ENCODE measurements around the gene AXIN2. TPM values are rescaled to one million over a fixed set of nuclear protein-coding genes. Genes with fewer than 3 reads are reported as not detected.

The AXIN2 gene
- total RNA-seq, 4 donors from 2014 or later = 3.7 to 6.2 (median 4.6) TPM

DNA sequence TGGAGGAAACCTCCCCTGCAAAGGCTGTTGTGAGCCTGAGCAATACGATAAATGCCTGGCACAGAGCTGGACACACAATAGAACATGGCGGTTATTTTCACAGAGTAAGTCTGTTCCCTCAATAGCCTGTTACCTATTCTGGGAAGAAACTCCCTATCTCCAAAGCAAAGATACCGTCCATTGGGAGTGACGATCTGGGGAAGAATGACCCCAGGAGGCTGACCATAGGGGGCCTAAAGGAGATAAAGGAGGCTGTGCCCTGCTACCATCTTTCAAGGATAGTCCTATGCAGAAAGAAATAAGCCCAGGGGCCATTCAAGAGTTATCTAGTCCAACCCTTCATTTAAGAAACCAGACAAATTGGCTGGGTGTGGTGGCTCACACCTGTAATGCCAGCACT, 4.1 kb upstream of the AXIN2 start:
- TF ChIP-seq, protein P1, sequence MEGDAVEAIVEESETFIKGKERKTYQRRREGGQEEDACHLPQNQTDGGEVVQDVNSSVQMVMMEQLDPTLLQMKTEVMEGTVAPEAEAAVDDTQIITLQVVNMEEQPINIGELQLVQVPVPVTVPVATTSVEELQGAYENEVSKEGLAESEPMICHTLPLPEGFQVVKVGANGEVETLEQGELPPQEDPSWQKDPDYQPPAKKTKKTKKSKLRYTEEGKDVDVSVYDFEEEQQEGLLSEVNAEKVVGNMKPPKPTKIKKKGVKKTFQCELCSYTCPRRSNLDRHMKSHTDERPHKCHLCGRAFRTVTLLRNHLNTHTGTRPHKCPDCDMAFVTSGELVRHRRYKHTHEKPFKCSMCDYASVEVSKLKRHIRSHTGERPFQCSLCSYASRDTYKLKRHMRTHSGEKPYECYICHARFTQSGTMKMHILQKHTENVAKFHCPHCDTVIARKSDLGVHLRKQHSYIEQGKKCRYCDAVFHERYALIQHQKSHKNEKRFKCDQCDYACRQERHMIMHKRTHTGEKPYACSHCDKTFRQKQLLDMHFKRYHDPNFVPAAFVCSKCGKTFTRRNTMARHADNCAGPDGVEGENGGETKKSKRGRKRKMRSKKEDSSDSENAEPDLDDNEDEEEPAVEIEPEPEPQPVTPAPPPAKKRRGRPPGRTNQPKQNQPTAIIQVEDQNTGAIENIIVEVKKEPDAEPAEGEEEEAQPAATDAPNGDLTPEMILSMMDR (IDR thresholded peaks at IDR 0.05; ENCODE audit: low read depth) = no peak

DNA sequence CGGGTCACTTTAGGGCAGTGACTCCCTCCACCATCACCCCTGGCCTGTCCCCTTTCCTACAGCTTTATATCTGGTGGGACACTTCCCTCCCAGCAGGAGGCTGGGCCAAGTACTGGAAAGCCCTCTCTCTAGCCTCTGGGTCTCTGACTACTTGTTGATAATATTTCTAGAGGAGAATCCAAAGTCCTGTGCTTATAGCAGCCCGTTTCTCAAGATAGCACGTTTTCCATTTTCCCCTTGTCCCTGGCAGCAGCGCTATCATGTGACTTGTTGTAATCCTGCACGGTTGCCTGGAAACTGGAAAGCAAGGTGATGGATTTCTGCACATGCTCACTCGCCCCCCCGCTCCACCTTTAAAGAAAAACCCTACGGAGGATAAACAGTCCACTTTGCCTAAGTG, 3.3 kb upstream of the AXIN2 start:
- TF ChIP-seq, protein P1 (IDR thresholded peaks at IDR 0.05; ENCODE audit: low read depth) = no peak

DNA sequence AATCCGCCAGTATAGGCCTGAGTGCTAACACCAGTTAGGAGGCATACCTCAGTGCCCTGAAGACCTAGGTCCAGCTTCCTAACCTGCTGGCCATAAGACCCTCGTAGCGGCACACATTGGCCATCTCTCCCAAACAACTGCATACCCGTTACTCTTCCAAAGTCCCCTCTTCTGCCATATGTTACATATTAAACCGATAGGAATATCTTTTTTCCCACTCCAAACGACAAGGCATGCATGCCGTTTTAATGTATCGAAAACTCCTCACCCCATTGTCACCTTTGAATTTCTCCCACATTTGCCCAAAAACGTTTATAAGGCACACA, 721 bp upstream of the AXIN2 start:
- TF ChIP-seq, protein P1 (IDR thresholded peaks at IDR 0.05; ENCODE audit: low read depth) = no peak

DNA sequence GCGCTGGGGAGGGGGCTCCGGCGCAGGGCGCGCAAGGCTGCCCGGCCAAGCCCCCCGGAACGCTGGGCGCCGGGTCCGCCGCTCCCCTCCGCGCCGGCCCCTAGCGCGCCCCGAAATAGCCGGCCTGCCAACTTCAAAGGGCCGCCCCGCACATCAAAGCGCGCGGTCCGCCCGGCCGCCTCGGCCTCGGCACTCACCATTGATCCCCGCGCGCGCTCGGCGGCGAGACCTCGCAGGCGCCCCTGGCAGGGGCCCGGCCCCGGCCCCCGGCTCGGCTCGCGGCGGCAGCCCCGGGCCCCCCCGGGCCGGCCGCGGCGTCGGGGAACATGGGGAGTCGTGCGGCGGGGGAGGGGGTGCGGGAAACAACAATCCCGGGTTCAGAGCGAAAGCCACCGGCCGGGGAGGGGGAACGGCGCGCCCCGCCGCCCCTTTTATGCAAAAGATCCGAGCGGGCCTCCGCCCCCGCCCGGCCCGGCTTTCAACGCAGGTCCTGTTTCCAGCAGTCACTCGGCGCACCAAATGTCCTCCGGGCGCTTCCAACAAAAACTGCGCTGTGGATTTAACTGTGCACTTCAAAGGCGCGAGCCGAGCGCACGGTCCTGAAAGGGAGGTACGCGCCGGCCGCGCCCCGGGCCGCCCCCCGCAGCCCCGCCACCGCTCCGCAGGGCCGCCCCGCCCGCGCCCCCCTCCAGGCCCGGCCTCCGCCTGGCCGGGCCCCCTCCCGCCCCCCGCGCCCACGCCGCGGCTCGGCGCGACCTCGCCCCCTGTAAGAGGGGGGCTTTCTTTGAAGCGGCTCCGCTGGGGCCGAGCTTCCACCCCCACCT, 608 bp downstream of the AXIN2 start:
- TF ChIP-seq, protein P1 (IDR thresholded peaks at IDR 0.05; ENCODE audit: low read depth) = no peak

DNA sequence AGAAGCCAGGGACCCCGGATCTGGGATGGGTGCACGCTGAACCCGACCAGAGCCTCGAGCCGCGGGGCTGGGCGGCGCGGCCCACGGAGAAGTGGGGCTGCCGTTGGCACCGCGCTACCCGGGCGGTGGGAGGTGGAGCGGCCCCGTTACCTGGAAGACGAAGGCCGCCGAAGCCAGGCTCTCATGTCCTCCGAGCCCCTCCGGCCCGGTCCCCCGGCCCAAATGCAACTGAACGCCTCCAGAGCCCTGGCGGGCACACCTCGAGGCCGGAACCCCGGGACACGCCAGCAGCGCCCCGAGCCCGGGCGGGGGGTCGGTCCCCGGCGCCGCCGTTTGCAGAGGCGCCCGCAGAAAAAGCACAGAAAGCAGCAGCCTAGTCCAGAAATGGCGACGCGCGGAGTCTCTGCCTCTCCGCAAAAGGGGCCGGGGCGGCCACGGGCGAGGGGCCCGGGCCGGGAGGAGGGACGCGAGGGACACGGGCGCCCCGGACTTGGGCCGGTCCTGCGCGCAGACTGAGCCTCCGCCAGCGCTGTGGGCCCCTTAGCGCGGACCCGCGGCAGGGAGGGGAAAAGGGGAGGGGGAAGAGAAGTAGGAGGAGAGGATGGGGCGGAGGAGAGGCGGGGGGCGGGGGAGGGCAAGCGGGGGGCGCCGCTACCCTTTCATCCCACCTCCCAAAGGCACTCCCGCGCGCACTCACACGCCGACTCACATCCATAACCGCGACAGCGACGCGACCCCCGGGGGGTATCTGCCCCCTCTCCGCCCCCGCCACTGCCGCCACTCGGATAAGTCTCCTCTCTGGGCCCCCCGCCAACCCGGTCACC, 1.4 kb downstream of the AXIN2 start:
- TF ChIP-seq, protein P1 (IDR thresholded peaks at IDR 0.05; ENCODE audit: low read depth) = no peak

DNA sequence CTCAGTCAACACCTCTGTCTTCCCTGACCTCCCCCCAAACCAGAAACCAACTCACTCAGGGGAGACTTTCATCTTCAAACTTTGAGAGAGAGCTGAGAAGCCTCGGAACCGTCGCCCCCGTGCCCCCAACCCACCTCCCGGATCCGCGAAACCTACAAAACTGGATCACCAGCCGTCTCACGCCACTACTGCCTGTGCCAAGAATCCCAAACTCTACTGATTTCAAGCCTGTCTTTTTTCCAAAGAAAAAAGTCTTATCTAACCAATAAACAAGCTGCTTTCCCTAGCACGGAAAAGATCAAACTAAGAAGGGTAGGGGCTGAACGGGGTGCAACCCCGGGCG, 2.0 kb downstream of the AXIN2 start:
- TF ChIP-seq, protein P1 (IDR thresholded peaks at IDR 0.05; ENCODE audit: low read depth) = no peak

DNA sequence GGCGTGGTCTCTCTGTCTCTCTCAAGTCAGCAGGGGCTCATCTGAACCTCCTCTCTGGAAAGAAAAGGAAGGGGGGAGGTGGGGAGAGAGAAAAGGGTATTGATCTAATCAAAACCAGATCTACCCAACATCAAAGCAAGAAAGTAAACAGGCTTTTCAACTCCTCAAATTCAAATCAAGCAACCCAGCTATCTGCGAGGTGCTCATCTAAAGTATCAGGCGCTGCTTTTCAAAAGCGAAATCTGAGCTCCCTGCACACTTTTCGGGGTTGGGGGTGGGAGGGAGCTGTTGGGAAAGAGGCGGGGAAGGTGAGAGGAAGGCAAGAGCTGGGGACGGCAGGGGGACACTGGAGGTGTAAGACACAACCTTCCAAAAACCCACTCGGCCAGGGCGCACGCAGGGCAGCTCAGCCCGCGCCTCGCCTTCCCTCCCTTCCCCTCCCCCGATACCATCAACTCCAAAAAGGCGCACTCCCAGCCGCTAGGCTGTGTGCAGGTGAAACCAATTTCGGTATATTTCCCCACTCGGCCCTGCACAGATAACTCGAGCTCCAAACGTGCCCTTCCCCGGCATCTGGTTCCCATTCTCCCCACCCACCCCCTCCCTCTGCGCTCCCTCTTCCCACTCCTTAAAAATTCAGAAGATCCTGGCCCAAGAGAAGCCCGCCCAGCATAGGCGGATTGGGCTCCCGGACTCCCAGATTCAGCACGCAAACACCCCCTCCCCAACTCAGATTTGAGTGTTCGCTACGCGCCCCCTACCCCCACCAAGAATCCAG, 2.6 kb downstream of the AXIN2 start:
- TF ChIP-seq, protein P1 (IDR thresholded peaks at IDR 0.05; ENCODE audit: low read depth) = no peak
